GM18870 (cell line): Measurements from ENCODE around the gene CA5A.
"Not testable (repeated sequence)": the region's sequence is repeated elsewhere in the genome, so short reads cannot be mapped to it uniquely, and the experiment has no call there.

Experiments
- ATAC-seq: cut with Tn5 transposase; IDR thresholded peaks from one replicate; pipeline ENCODE4 v1.9.1; 2021; ENCODE audit warnings: moderate library complexity; ENCODE audit not compliant: unreplicated experiment

CA5A gene

DNA sequence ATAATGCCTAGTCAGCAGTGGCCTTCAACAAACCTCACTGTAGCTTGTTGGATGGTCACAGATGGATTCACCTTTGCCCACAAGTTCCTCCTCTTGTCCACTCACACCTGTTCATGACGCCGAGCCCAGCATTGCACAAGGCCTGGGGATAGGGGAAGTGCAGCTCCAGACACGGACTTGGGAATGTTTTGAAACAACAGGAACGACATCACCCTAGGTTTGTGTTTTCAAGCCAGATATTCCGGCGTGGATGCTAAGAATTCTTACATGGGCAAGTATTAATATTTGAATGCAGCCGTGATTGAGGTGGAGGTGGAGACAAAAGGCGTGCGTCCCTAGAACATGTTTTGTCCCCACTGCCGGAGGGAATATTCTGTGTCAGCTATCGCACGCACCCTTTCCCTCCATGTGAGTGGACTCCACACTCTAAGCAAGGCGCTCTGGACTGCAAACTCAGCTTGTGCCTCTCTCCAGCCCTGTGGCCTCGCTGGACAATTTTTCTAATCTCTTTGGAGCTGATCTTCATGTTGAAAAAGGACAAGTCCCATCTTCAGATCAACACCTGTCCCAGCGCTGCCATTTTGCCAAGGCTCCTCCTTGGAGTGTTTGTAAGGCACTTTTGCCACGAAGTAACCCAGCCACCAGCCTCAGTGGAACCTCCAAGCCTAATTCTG lies 12.9 kb upstream of the CA5A start:
- no peak for ATAC-seq

- no peak for ATAC-seq
Observed at GRCh38 chr16:87948735-87949070, 12.4 kb upstream of the CA5A start.

GRCh38 chr16:87948119-87948545 lies 11.8 kb upstream of the CA5A start:
- no peak for ATAC-seq

DNA sequence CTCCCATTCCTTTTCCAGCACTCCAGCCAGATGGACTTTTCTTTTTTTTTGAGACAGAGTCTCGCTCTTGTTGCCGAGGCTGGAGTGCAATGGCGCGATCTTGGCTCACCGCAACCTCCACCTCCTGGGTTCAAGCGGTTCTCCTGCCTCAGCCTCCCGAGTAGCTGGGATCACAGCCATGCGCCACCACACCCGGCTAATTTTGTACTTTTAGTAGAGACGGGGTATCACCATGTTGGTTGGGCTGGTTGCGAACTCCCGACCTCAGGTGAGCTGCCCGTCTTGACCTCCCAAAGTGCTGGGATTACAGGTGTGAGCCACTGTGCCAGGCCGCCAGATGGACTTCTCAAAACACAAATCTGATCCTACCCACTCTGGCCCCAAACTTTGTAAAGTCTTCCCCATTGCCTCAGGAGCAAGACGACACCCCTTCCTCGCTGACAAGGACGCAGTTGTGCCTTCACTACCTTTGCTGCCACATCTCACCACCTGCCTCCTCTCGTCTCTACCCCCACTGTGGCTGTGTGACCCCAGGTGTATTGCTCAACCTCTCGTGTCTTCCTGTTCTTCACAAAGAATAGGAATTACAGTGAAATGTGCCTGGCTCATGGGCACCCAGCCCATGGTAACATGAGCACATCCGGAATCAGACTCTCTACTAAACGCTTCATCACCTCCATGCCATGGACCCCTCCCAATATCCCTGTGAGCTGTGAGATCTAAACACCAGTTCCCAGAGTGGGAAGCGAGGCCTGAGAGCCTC lies 11.2 kb upstream of the CA5A start:
- no peak for ATAC-seq

DNA sequence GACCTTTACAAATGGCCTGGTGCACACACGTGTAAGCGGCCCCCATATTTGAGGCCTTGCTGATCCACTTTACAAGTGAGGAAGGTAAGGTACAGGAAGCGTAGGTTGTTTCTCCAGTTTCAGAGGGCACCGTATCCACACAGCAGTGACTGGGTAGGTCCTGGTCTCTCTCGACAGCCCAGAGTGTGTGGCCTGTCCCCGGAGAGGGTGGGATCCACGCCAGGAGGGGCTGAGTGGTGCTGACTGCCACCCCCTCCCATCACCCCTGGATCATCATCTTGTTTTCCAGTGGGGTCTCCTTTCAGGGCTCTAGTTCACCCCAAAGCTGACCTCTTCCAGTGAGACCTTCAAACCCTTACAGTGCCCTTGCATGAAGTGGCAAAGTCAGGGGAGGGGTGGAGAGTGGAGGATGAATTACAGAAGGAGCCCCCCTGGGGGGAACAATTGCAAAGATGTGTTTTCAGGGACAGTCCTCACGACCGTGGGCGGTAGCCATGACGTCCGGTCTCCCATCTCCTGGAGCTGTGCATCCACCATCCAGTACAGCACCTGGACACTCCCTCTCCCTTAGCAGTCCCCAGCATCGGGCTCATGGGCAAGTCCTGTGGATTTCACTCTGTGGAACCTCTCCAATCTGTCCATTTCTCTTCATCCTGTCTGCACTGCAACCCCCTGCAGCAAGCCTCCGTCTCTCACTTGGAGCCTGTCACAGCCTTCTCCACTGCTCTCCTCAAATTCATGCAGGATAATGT lies 10.4 kb upstream of the CA5A start:
- no peak for ATAC-seq

- ATAC-seq: no peak
Observed at GRCh38 chr16:87945351-87946042, 9.2 kb upstream of the CA5A start.

DNA sequence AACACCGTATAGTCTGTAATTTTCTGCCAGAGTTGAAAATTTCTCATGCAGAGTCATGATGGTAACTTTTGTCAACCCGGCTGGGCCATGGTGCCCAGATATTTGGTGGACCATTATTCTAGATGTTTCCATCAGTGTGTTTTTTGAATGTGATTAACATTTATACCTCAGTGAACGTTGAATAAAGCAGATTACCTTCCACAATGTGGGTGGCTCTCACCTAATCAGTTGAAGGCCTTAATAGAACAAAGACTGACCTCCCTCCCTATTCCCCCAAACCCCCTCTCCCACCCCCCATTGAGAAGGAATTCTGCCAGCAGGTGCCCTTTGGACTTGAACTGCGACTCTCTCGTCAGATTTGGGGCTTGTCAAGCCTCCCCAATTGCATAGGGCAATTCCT lies 6.4 kb upstream of the CA5A start:
- no peak for ATAC-seq

GRCh38 chr16:87939562-87940423 lies 3.5 kb upstream of the CA5A start:
- ATAC-seq: no peak

DNA sequence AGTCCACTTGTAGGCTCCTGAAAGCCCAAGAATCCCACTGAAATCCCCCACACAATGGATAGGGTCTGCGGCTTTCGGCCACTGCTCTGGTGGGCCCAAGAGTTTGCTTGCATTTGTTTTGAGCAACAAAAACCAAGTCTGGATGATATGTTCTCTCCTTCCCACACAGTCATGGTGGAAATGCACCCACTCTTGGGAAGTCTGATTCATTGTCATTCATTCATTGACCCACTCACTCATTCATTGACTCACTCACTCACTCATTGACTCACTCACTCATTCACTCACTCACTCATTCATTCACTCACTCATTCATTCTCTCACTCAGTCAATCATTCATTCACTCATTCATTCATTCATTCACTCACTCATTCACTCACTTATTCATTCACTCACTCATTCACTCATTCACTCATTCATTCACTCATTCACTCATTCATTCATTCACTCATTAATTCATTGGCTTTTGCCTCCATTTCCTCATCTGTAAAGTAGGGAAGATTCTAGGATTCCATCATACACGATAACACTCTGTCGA lies 2.2 kb upstream of the CA5A start:
- ATAC-seq: no peak

DNA sequence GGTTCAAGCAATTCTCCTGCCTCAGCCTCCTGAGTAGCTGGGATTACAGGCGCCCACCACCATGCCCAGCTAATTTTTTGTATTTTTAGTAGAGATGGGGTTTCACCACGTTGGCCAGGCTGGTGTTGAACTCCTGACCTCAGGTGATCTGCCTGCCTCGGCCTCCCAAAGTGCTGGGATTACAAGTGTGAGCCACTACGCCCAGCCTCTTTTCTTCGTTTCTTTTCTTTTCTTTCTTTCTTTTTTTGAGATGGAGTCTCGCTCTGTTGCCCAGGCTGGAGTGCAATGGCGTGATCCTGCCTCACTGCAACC lies 858 bp upstream of the CA5A start:
- not testable (repeated sequence) for ATAC-seq

DNA sequence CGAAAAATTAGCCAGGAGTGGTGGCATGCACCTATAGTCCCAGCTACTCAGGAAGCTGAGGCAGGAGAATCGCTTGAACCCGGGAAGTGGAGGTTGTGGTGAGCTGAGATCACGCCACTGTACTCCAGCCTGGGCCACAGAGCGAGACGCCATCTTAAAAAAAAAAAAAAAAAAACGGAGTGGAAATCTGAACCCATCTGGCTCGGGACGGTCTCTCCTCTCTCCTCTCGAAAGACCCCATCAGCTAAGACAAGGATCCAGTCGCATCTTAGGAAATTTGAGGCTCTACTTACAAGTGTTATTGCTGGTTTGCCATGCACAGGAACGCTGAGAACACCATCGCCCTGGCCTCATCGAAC lies 334 bp downstream of the CA5A start:
- ATAC-seq: not testable (repeated sequence)

GRCh38 chr16:87934752-87935425 lies 1.4 kb downstream of the CA5A start:
- not testable (repeated sequence) for ATAC-seq

GRCh38 chr16:87933140-87933495 lies 3.2 kb downstream of the CA5A start:
- no peak for ATAC-seq

DNA sequence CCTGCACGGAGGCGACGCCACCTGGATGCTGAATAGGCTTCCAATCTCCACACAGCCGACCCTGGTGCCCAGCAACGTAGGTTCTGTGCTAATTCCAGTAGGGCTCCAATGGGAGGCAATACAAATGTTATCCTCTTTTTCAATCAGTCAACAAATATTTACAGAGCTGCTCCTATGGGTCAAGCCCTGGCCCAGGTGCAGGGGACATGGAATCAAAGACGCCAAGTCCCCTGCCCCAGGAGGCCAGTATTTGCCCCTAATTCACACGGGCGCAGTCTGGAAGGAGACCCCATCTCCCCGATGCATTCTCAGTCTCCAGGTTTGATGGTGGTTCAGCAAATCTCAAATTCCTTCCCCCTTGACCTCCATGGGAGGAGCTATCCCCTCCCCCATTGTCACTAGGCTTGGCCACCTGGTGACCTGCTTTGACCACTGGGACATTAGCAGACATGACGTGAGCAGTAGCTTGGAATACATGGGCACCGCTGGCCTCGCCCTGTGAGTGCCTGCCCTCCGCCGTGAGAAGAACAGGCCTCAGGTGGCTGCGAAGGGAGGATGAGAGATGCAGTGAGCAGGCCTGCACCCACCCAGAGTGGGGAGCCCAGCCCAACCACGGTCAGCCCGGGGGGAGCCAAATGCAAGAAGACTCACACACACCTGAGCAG lies 3.7 kb downstream of the CA5A start:
- not testable (repeated sequence) for ATAC-seq

DNA sequence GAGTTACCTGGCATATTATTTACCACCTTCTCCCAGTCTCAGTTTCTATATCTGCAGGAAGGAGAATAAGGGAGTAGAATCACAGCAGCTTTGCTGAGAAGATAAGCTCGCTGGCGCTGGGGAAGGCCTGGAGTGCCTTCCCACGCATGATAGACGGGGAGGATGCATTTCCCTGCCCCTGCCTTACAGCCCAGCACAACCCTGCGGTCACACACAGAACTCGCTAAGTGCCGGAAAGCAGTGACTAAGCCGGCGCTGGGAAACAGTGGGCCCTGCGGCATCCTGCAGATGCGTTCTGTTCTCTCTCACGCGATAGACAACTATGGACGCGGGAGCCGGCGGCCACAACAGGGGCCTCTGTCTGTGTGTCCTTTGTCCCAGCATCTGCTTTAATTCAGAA lies 4.8 kb downstream of the CA5A start:
- no peak for ATAC-seq

- no peak for ATAC-seq
Observed at GRCh38 chr16:87930456-87930855, 5.9 kb downstream of the CA5A start.

- ATAC-seq: no peak
Observed at GRCh38 chr16:87929986-87930385, 6.3 kb downstream of the CA5A start.

DNA sequence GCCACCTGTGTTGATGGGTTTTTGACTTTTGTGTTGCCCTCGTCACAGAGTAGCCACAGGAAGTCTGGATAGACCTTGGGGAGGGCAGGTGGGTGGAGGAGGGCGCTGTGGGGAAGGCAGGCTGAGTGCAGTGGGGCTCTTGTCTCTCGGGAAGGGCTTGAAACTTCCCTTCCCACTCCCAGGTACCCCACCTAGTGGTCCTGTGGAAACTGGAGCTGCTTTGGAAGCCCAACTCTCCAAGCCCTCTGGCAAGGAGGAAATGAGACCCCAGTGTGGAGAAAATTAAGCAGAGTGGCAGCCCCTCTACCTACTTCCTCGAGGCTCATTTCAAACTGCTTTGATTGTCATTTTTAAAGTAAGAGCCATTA lies 9.2 kb downstream of the CA5A start:
- no peak for ATAC-seq
